ENCODE results near the gene STXBP5L.
"Not testable (repeated sequence)": the region's sequence is repeated elsewhere in the genome, so short reads cannot be mapped to it uniquely, and the experiment has no call there.

STXBP5L gene

GRCh38 chr3:121230194-121230593 lies 322.2 kb downstream of the STXBP5L start:
- DNase-seq (ENCODE audit: low spot score) = not testable (repeated sequence)

GRCh38 chr3:121231872-121232271 lies 323.9 kb downstream of the STXBP5L start:
- no peak for DNase-seq (ENCODE audit: low spot score)

- no peak for DNase-seq (ENCODE audit: low spot score)
Measured at GRCh38 chr3:121232309-121233225, 324.6 kb downstream of the STXBP5L start.

- DNase-seq (ENCODE audit: low spot score) = no peak
Measured at GRCh38 chr3:121243208-121243607, 335.2 kb downstream of the STXBP5L start.

- DNase-seq (ENCODE audit: low spot score) = no peak
Measured at GRCh38 chr3:121252676-121253075, 344.7 kb downstream of the STXBP5L start.

- no peak for DNase-seq (ENCODE audit: low spot score)
Measured at GRCh38 chr3:121269389-121269788, 361.4 kb downstream of the STXBP5L start.

GRCh38 chr3:121274411-121274810 lies 366.4 kb downstream of the STXBP5L start:
- no peak for DNase-seq (ENCODE audit: low spot score)

- DNase-seq (ENCODE audit: low spot score) = no peak
Measured at GRCh38 chr3:121295452-121295851, 387.4 kb downstream of the STXBP5L start.

- DNase-seq (ENCODE audit: low spot score) = no peak
Measured at GRCh38 chr3:121295979-121296378, 388.0 kb downstream of the STXBP5L start.

- DNase-seq (ENCODE audit: low spot score) = no peak
Measured at GRCh38 chr3:121324320-121324719, 416.3 kb downstream of the STXBP5L start.

GRCh38 chr3:121330118-121330517 lies 422.1 kb downstream of the STXBP5L start:
- no peak for DNase-seq (ENCODE audit: low spot score)

GRCh38 chr3:121330634-121331033 lies 422.6 kb downstream of the STXBP5L start:
- DNase-seq (ENCODE audit: low spot score) = no peak

GRCh38 chr3:121355960-121356359 lies 448.0 kb downstream of the STXBP5L start:
- not testable (repeated sequence) for DNase-seq (ENCODE audit: low spot score)

- DNase-seq (ENCODE audit: low spot score) = no peak
Measured at GRCh38 chr3:121362035-121362734, 454.2 kb downstream of the STXBP5L start.

GRCh38 chr3:121388308-121388707 lies 480.3 kb downstream of the STXBP5L start:
- not testable (repeated sequence) for DNase-seq (ENCODE audit: low spot score)

- DNase-seq (ENCODE audit: low spot score) = not testable (repeated sequence)
Measured at GRCh38 chr3:121395967-121396366, 488.0 kb downstream of the STXBP5L start.

GRCh38 chr3:121398051-121398450 lies 490.0 kb downstream of the STXBP5L start:
- not testable (repeated sequence) for DNase-seq (ENCODE audit: low spot score)

- DNase-seq (ENCODE audit: low spot score) = no peak
Measured at GRCh38 chr3:121399820-121400219, 491.8 kb downstream of the STXBP5L start.

GRCh38 chr3:121405631-121406030 lies 497.6 kb downstream of the STXBP5L start:
- no peak for DNase-seq (ENCODE audit: low spot score)

- no peak for DNase-seq (ENCODE audit: low spot score)
Measured at GRCh38 chr3:121411523-121411922, 503.5 kb downstream of the STXBP5L start.

- DNase-seq (ENCODE audit: low spot score) = no peak
Measured at GRCh38 chr3:121414924-121415323, 506.9 kb downstream of the STXBP5L start.

GRCh38 chr3:121418182-121418581 lies 510.2 kb downstream of the STXBP5L start:
- DNase-seq (ENCODE audit: low spot score) = no peak

GRCh38 chr3:121424549-121424948 lies 516.5 kb downstream of the STXBP5L start:
- no peak for DNase-seq (ENCODE audit: low spot score)

Data from SW480 (cell line).